ENCODE data around the gene FNIP2.

DNA sequence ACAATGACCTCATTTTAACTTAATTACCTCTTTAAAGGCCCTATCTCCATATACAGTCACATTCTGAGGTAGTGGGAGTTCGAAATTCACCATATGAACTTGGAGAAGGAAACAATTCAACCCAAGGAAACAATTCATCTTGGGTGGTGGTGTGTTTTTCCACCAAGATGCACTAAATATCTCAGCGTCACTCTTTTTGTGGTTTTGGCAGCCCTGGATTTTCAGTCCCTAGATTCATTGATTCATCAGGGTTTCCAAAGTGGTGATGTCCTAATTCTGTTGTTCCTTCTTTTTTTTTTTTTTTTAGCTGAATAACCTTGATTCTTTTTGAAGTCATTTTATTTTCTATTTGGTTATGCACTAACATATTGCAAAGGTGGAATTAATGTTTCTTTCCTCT lies 171.4 kb downstream of the FNIP2 start:
- no peak for TF ChIP-seq EZH2phosphoT487 (IDR thresholded peaks at IDR 0.05; ENCODE audit: insufficient read depth, low read depth)
- no peak for TF ChIP-seq EZH2 (IDR thresholded peaks at IDR 0.05; ENCODE audit: insufficient read depth, poor library complexity, severe bottlenecking)
